Subcutaneous abdominal adipose tissue (tissue), 5 donors: ENCODE measurements around the gene PSPH.
A peak's percentile ranks its signal among the peaks of the same experiment; 100 is the strongest.
"Not testable (repeated sequence)": the region's sequence is repeated elsewhere in the genome, so short reads cannot be mapped to it uniquely, and the experiment has no call there.

ENCODE experiments used
- H3K27ac ChIP-seq: one replicate; pipeline ENCODE4 v1.7.0; 2013; ENCODE audit warnings: low read depth, mild to moderate bottlenecking, inconsistent platforms, low read length, moderate library complexity
- H3K27me3 ChIP-seq, 5 donors: one replicate each; pipeline ENCODE4 v1.7.0; 2013; ENCODE audit warnings: low read length in 5 of 5, inconsistent platforms in 1 of 5; ENCODE audit not compliant: control insufficient read depth in 5 of 5, insufficient read depth in 4 of 5
- H3K36me3 ChIP-seq, 5 donors: one replicate each; pipeline ENCODE4 v1.7.0; 2013; ENCODE audit warnings: low read length in 5 of 5; ENCODE audit not compliant: control insufficient read depth in 5 of 5, insufficient read depth in 5 of 5
- H3K4me1 ChIP-seq, 5 donors: one replicate each; pipeline ENCODE4 v1.7.0; 2013; ENCODE audit warnings: low read length in 5 of 5, mild to moderate bottlenecking in 3 of 5, moderate library complexity in 1 of 5; ENCODE audit not compliant: control insufficient read depth in 5 of 5, insufficient read depth in 5 of 5
- H3K4me3 ChIP-seq, 5 donors: one replicate each; pipeline ENCODE4 v1.7.0; 2013; ENCODE audit warnings: low read length in 5 of 5, low read depth in 1 of 5
- H3K9ac ChIP-seq, 5 donors: one replicate each; pipeline ENCODE4 v1.7.0; 2013; ENCODE audit warnings: low read length in 5 of 5, mild to moderate bottlenecking in 4 of 5, moderate library complexity in 3 of 5
- H3K9me3 ChIP-seq, 5 donors: one replicate each; pipeline ENCODE4 v1.7.0; 2013; ENCODE audit warnings: low read length in 5 of 5; ENCODE audit not compliant: control insufficient read depth in 5 of 5
- donor health status: healthy.
- donor health status: healthy.
- donor health status: healthy.
- donor health status: healthy.
- donor health status: healthy.

The PSPH gene

DNA sequence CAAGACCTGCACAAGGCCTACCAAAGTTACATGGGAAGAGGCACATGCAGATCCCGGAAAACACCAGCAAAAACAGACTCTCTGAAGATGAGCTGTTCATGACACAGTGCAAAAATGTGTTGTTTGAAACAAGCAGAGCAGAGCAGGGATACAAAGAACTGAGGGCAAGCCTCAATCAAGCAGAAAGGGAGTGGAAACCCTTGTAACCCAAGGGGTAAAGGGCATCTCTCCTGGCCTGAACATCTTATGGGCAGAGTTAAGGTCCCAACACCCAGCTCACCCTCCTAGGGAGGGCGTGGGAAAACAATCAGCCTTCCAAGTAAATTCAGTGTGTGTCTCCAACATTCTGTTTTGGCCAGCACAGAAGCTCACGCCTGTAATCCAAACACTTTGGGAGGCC lies 10.5 kb downstream of the PSPH start:
- peaks cover 0 to 12% (median 0%) of the 10 kb centered on the region in 5 donors for H3K36me3 ChIP-seq
- no peak overlapping the region for H3K4me3 ChIP-seq
- no peaks in the 10 kb centered on the region for H3K27me3 ChIP-seq
- H3K9ac ChIP-seq: no peak overlapping the region
- no peaks in the 10 kb centered on the region for H3K9me3 ChIP-seq
- no peak overlapping the region for H3K27ac ChIP-seq
- no peaks in the 10 kb centered on the region for H3K4me1 ChIP-seq

- Histone ChIP-seq H3K9ac (peak overlapping the region; percentile 57 to 73 (median 71)), H3K27me3 (no peaks in the 10 kb centered on the region), H3K36me3 (peaks cover 0 to 4% (median 0%) of the 10 kb centered on the region in 5 donors), H3K4me3 (peak overlapping the region; percentile 71 to 89 (median 77)), H3K4me1 (peaks cover 0 to 24% (median 19%) of the 10 kb centered on the region in 5 donors), H3K9me3 (no peaks in the 10 kb centered on the region), H3K27ac (peak overlapping the region; percentile 7)
These were observed 17.4 kb downstream of the PSPH start for GRCh38 chr7:56033671-56034432.

GRCh38 chr7:56032578-56032977 lies 18.7 kb downstream of the PSPH start:
- H3K9me3 ChIP-seq, H3K4me3 ChIP-seq, H3K27ac ChIP-seq, H3K36me3 ChIP-seq, H3K9ac ChIP-seq, H3K27me3 ChIP-seq: not testable (repeated sequence)
- peaks cover 0 to 24% (median 19%) of the 10 kb centered on the region in 5 donors for H3K4me1 ChIP-seq

GRCh38 chr7:56031556-56031955 lies 19.7 kb downstream of the PSPH start:
- not testable (repeated sequence) for H3K27ac ChIP-seq, H3K4me3 ChIP-seq, H3K36me3 ChIP-seq, H3K9ac ChIP-seq, H3K9me3 ChIP-seq, H3K27me3 ChIP-seq
- H3K4me1 ChIP-seq: peaks cover 0 to 24% (median 19%) of the 10 kb centered on the region in 5 donors

- Histone ChIP-seq H3K36me3 (peaks cover 0 to 2% (median 0%) of the 10 kb centered on the region in 5 donors), H3K4me1 (peaks cover 0 to 24% (median 19%) of the 10 kb centered on the region in 5 donors), H3K9ac (no peak overlapping the region), H3K4me3 (no peak overlapping the region), H3K27me3 (no peaks in the 10 kb centered on the region), H3K27ac (no peak overlapping the region), H3K9me3 (no peaks in the 10 kb centered on the region)
These were observed 20.9 kb downstream of the PSPH start for GRCh38 chr7:56030340-56030739.

GRCh38 chr7:56028942-56029630 lies 22.2 kb downstream of the PSPH start:
- Histone ChIP-seq H3K4me1 (peaks cover 0 to 21% (median 15%) of the 10 kb centered on the region in 5 donors), H3K36me3 (peaks cover 0 to 2% (median 0%) of the 10 kb centered on the region in 5 donors), H3K4me3 (no peak overlapping the region), H3K27ac (no peak overlapping the region), H3K9ac (no peak overlapping the region), H3K27me3 (no peaks in the 10 kb centered on the region), H3K9me3 (no peaks in the 10 kb centered on the region)

GRCh38 chr7:56026538-56026937 lies 24.7 kb downstream of the PSPH start:
- peaks cover 0 to 5% (median under 1%) of the 10 kb centered on the region in 5 donors for H3K4me1 ChIP-seq
- H3K9ac ChIP-seq: no peak overlapping the region
- no peak overlapping the region for H3K27ac ChIP-seq
- H3K4me3 ChIP-seq: no peak overlapping the region
- H3K27me3 ChIP-seq: no peaks in the 10 kb centered on the region
- peaks cover 0 to 6% (median 3%) of the 10 kb centered on the region in 5 donors for H3K36me3 ChIP-seq
- no peaks in the 10 kb centered on the region for H3K9me3 ChIP-seq

- H3K9ac ChIP-seq: no peak overlapping the region
- no peaks in the 10 kb centered on the region for H3K27me3 ChIP-seq
- no peak overlapping the region for H3K27ac ChIP-seq
- no peaks in the 10 kb centered on the region for H3K9me3 ChIP-seq
- H3K36me3 ChIP-seq: peaks cover 0 to 20% (median 9%) of the 10 kb centered on the region in 5 donors
- H3K4me3 ChIP-seq: no peak overlapping the region
- H3K4me1 ChIP-seq: no peaks in the 10 kb centered on the region
These were observed 27.7 kb downstream of the PSPH start for GRCh38 chr7:56023500-56023899.

DNA sequence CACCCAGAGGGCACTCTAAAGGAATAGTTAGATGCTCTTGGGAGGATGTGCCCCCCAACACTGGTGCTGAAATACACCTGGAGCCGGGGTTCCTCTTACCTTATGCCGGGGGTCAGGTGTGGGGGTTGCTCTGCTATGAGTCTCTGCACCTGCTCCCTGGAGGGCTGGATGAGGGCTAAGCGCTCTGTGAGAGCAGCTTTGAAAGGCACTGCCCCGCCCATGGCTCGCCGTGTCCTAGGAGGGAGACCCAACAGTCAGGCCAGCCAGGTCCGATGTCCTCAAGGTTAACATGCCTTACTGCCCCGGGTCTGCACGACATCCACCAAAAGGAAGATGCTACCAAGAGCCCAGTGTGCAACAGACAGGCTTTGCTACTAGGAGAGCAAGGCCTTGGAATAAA lies 31.7 kb downstream of the PSPH start:
- Histone ChIP-seq H3K27ac (no peak overlapping the region), H3K9me3 (no peaks in the 10 kb centered on the region), H3K4me3 (no peak overlapping the region), H3K4me1 (no peaks in the 10 kb centered on the region), H3K27me3 (no peaks in the 10 kb centered on the region), H3K9ac (no peak overlapping the region), H3K36me3 (peaks cover 5 to 22% (median 11%) of the 10 kb centered on the region in 5 donors)

DNA sequence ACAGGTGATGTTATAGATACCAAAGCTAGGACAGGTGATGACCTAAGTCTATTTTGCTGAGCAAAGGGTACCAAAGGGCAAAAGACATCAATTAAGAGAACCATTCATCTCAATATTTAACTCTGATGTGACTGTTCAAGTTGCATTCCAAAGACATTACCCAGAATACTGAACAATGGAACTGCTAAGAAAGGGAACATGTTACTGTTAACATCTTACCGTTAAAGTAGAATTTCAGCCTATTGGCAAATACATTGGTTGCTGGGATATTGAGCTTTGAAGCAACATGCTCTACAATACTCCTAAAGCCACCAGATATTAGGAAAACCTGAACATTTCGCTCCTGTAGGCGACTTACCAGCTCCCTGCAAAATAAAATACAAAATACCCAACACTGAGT lies 34.2 kb downstream of the PSPH start:
- peaks cover 5 to 30% (median 11%) of the 10 kb centered on the region in 5 donors for H3K36me3 ChIP-seq

More for the DNA sequence above, 34.2 kb downstream of the PSPH start:
- H3K9me3 ChIP-seq, H3K4me1 ChIP-seq, H3K27me3 ChIP-seq, H3K4me3 ChIP-seq, H3K9ac ChIP-seq, H3K27ac ChIP-seq: not testable (repeated sequence)
